ENCODE results near the gene COL18A1.

COL18A1 gene

GRCh38 chr21:45416620-45417019 lies 11.7 kb downstream of the COL18A1 start:
- H3K4me3 ChIP-seq (ENCODE audit: low read length): no peak overlapping the region
- no peak overlapping the region for H3K9ac ChIP-seq (ENCODE audit: low read depth, low read length)
- 28% methylated on average over 8 of the region's 8 CpGs for WGBS
- H3K4me1 ChIP-seq (ENCODE audit: insufficient read depth, low read length): peaks cover 28% of the 10 kb centered on the region
- no peaks in the 10 kb centered on the region for H3K9me3 ChIP-seq (ENCODE audit: insufficient read depth, low read depth, low read length)
- peak overlapping the region; percentile 51; the same call in 1 of the 2 replicates for H3K27ac ChIP-seq (ENCODE audit: low read depth, low read length)
- H3K36me3 ChIP-seq (ENCODE audit: insufficient read depth, low read length): peaks cover 7% of the 10 kb centered on the region
- no peaks in the 10 kb centered on the region for H3K27me3 ChIP-seq (ENCODE audit: insufficient read depth, low read length)

DNA sequence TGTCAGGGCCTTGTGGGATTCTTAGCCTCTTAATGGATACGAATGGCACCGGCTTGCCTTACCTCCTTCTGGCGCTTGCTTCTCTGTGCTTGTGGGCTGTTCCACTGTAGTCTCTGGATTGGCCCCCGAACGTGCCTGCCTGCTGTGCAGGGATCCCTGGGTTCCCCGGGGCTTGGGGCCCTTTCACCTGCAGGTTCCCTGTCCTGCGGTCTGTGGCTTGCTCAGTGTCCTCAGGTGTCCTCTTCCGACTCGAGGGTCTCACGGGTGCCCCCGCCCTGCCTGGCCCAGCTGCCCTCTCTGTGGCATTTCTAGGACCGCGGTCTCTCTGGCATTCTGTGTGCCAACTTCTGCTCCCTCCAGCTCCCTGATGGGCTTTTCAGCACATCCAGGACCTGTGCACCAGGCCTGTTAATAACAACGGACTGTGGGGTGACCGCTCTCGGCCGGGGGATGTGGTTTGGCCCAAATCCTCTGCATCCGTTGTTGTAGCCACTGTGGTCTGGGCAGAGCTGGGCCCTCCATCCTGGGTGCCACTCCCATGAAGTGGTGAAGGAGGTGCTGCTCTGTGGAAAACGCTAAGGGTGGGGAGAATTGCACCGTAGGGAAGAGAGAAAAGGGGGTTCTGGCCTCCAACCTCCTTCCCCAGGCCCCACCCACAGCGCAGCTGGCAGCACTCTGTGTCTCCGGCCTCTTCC lies 12.4 kb downstream of the COL18A1 start:
- Histone ChIP-seq H3K27ac (ENCODE audit: low read depth, low read length) (no peak overlapping the region; the same call in 1 of the 2 replicates), H3K36me3 (ENCODE audit: insufficient read depth, low read length) (peaks cover 10% of the 10 kb centered on the region), H3K9ac (ENCODE audit: low read depth, low read length) (no peak overlapping the region), H3K4me3 (ENCODE audit: low read length) (no peak overlapping the region), H3K4me1 (ENCODE audit: insufficient read depth, low read length) (peaks cover 28% of the 10 kb centered on the region), H3K9me3 (ENCODE audit: insufficient read depth, low read depth, low read length) (no peaks in the 10 kb centered on the region), H3K27me3 (ENCODE audit: insufficient read depth, low read length) (no peaks in the 10 kb centered on the region)
- 91% methylated on average over 21 of the region's 22 CpGs for WGBS

DNA sequence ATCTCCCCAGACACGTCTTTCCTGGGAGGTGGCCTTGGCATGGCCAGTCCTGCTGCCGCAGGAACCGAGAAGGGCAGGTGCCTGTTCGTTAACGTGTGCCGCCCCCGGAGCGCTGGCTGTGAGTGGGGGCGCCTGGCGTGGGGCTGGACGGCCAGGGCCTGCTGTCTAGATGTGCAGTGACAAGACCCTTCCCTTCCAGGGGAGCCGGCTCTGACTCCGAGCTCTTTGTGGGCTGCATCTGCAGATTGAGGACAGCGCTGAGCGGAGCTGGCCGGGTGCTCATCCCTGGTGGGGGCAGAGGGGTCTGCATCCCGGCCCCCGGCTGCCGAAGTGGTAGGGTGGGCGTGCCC lies 13.0 kb downstream of the COL18A1 start:
- peaks cover 25% of the 10 kb centered on the region for H3K4me1 ChIP-seq (ENCODE audit: insufficient read depth, low read length)
- H3K9ac ChIP-seq (ENCODE audit: low read depth, low read length): no peak overlapping the region
- no peak overlapping the region for H3K27ac ChIP-seq (ENCODE audit: low read depth, low read length)
- H3K36me3 ChIP-seq (ENCODE audit: insufficient read depth, low read length): peaks cover 10% of the 10 kb centered on the region
- no peaks in the 10 kb centered on the region for H3K27me3 ChIP-seq (ENCODE audit: insufficient read depth, low read length)
- no peak overlapping the region for H3K4me3 ChIP-seq (ENCODE audit: low read length)
- H3K9me3 ChIP-seq (ENCODE audit: insufficient read depth, low read depth, low read length): no peaks in the 10 kb centered on the region
- 95% methylated on average over 20 of the region's 20 CpGs for WGBS

- no peak overlapping the region for H3K9ac ChIP-seq (ENCODE audit: low read depth, low read length)
- H3K4me1 ChIP-seq (ENCODE audit: insufficient read depth, low read length): peaks cover 23% of the 10 kb centered on the region
- H3K36me3 ChIP-seq (ENCODE audit: insufficient read depth, low read length): peaks cover 10% of the 10 kb centered on the region
- 89% methylated on average over 34 of the region's 34 CpGs for WGBS
- H3K9me3 ChIP-seq (ENCODE audit: insufficient read depth, low read depth, low read length): no peaks in the 10 kb centered on the region
- H3K4me3 ChIP-seq (ENCODE audit: low read length): no peak overlapping the region
- H3K27ac ChIP-seq (ENCODE audit: low read depth, low read length): no peak overlapping the region; the same call in 1 of the 2 replicates
- H3K27me3 ChIP-seq (ENCODE audit: insufficient read depth, low read length): no peaks in the 10 kb centered on the region
Observed at GRCh38 chr21:45418301-45419071, 13.5 kb downstream of the COL18A1 start.

DNA sequence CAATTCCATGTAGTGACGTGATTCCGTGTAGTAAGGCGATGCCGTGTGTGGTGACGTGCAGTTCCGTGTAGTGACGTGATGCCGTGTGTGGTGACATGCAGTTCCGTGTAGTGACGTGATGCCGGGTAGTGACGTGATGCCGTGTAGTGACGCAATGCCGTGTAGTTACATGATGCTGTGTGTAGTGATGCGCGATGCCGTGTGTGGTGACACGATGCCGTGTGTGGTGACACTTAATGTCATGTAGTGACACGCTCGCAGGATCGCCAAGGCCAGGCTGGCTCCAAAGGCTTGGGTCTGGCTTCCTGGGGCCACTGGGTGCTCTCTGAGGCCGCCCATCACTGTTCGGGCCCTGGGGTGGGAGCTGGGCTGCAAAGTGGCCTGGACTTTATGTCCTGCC lies 14.2 kb downstream of the COL18A1 start:
- peaks cover 20% of the 10 kb centered on the region; the same call in 1 of the 2 replicates for H3K4me1 ChIP-seq (ENCODE audit: insufficient read depth, low read length)
- H3K27me3 ChIP-seq (ENCODE audit: insufficient read depth, low read length): no peaks in the 10 kb centered on the region
- H3K9me3 ChIP-seq (ENCODE audit: insufficient read depth, low read depth, low read length): no peaks in the 10 kb centered on the region
- peaks cover 10% of the 10 kb centered on the region for H3K36me3 ChIP-seq (ENCODE audit: insufficient read depth, low read length)
- 97% methylated on average over 25 of the region's 25 CpGs for WGBS
- H3K9ac ChIP-seq (ENCODE audit: low read depth, low read length): no peak overlapping the region
- no peak overlapping the region for H3K4me3 ChIP-seq (ENCODE audit: low read length)
- no peak overlapping the region for H3K27ac ChIP-seq (ENCODE audit: low read depth, low read length)

GRCh38 chr21:45420061-45421041 lies 15.4 kb downstream of the COL18A1 start:
- Histone ChIP-seq H3K27ac (ENCODE audit: low read depth, low read length) (no peak overlapping the region; the same call in 1 of the 2 replicates), H3K27me3 (ENCODE audit: insufficient read depth, low read length) (no peaks in the 10 kb centered on the region), H3K9me3 (ENCODE audit: insufficient read depth, low read depth, low read length) (no peaks in the 10 kb centered on the region), H3K4me1 (ENCODE audit: insufficient read depth, low read length) (peaks cover 20% of the 10 kb centered on the region; the same call in 1 of the 2 replicates), H3K36me3 (ENCODE audit: insufficient read depth, low read length) (peaks cover 10% of the 10 kb centered on the region), H3K9ac (ENCODE audit: low read depth, low read length) (no peak overlapping the region), H3K4me3 (ENCODE audit: low read length) (no peak overlapping the region)
- 93% methylated on average over 36 of the region's 36 CpGs for WGBS

GRCh38 chr21:45421071-45421845 lies 16.3 kb downstream of the COL18A1 start:
- Histone ChIP-seq H3K27ac (ENCODE audit: low read depth, low read length) (no peak overlapping the region), H3K9me3 (ENCODE audit: insufficient read depth, low read depth, low read length) (no peaks in the 10 kb centered on the region), H3K9ac (ENCODE audit: low read depth, low read length) (no peak overlapping the region), H3K36me3 (ENCODE audit: insufficient read depth, low read length) (peaks cover 10% of the 10 kb centered on the region), H3K4me3 (ENCODE audit: low read length) (no peak overlapping the region), H3K27me3 (ENCODE audit: insufficient read depth, low read length) (no peaks in the 10 kb centered on the region), H3K4me1 (ENCODE audit: insufficient read depth, low read length) (peaks cover 14% of the 10 kb centered on the region; the same call in 1 of the 2 replicates)
- 94% methylated on average over 25 of the region's 25 CpGs for WGBS

DNA sequence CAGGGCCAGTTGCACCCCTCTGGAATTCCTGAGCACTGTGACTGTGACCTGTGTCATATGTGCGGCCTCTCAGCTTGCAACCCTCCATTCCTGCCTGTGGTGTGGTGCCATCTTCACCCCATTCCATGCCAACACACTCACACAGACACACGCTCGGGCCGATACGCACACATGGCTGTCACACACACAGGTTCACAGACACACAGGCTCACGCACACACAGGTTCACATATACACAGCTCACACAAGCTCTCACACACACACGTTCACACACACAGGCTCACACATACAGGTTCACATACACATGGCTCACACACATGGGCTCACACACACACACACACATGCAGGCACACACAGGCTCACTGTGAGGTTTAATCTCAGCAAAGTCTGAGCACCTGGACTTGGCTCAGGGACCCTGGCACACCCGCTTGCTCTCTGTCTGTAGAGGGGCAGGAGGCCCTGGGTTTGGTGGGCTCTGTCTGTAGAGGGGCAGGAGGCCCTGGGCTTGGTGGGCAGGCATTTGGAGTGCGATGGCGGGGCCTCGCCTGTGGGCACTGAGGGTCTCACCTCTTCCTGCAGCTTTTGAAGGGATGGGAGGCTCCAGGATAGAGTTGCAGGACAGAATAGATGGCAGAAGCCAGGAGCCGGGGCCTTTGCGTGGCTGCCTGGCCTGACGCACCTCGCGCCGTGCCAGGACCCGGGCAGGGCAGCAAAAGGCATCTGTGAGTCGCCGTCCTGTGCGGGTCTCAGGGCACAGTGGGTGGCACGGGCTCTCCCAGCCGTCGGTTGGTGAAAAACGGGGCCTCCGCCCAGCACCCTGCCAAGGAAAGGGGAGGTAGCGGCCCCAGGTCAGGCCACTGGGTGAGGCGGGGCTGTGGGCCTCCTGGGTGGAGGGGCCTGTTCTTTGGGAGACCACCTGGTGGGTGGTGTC lies 17.1 kb downstream of the COL18A1 start:
- no peak overlapping the region for H3K27ac ChIP-seq (ENCODE audit: low read depth, low read length)
- no peak overlapping the region for H3K4me3 ChIP-seq (ENCODE audit: low read length)
- H3K9ac ChIP-seq (ENCODE audit: low read depth, low read length): no peak overlapping the region
- H3K36me3 ChIP-seq (ENCODE audit: insufficient read depth, low read length): peaks cover 10% of the 10 kb centered on the region
- peaks cover 10% of the 10 kb centered on the region for H3K4me1 ChIP-seq (ENCODE audit: insufficient read depth, low read length)
- no peaks in the 10 kb centered on the region for H3K9me3 ChIP-seq (ENCODE audit: insufficient read depth, low read depth, low read length)
- no peaks in the 10 kb centered on the region for H3K27me3 ChIP-seq (ENCODE audit: insufficient read depth, low read length)
- 93% methylated on average over 28 of the region's 28 CpGs for WGBS

DNA sequence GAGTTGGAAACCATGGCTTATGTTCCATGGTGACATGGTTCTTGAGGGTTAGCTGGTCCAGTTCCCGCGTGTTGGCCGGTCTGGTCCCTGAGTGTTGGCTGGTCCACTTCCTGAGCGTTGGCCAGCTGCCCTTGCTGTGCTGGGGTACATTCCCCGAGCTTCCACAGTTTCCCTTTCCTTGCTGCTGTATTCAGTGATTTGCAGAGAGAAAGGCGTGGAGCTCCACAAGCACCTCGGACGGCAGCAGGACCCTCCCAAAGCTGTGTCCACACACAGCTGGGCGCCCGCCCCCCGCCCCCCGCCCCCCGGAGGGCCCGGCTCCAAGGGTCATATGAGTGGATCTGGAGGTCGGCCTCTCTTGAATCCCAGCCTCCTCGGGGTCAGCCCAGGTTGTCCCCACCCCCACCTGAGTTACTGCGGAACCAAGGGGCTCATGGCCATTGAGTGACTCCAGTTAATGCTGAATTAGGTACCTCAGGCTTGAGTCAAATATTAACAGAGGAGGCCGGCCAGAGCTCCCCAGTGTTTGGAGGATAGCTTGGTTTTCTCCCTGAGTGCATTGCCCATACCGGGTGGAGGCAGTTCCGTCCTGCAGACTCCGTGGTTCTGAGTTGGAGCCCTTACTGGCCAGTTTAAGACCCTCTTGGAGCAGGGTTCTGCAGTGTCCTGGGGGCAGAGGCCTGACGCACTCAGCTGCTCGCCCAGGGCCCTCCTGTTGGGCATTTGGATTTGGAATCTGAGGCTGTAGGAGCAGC lies 18.4 kb downstream of the COL18A1 start:
- no peaks in the 10 kb centered on the region for H3K9me3 ChIP-seq (ENCODE audit: insufficient read depth, low read depth, low read length)
- 87% methylated on average over 23 of the region's 23 CpGs for WGBS
- H3K36me3 ChIP-seq (ENCODE audit: insufficient read depth, low read length): peaks cover 11% of the 10 kb centered on the region
- no peak overlapping the region; the same call in 1 of the 2 replicates for H3K9ac ChIP-seq (ENCODE audit: low read depth, low read length)
- H3K27ac ChIP-seq (ENCODE audit: low read depth, low read length): 0 out of 2 replicates have a peak overlapping the region, but pooled peaks have one; percentile 46
- H3K4me1 ChIP-seq (ENCODE audit: insufficient read depth, low read length): peaks cover 14% of the 10 kb centered on the region; the same call in 1 of the 2 replicates
- no peak overlapping the region for H3K4me3 ChIP-seq (ENCODE audit: low read length)
- no peaks in the 10 kb centered on the region for H3K27me3 ChIP-seq (ENCODE audit: insufficient read depth, low read length)
